Measurements from ENCODE around the gene PRDM4. TPM values are rescaled to one million over a fixed set of nuclear protein-coding genes. Genes with fewer than 3 reads are reported as not detected.

The PRDM4 gene
- polyA plus RNA-seq, 3 donors, result 6.5 to 16.4 (median 7.0) TPM

DNA sequence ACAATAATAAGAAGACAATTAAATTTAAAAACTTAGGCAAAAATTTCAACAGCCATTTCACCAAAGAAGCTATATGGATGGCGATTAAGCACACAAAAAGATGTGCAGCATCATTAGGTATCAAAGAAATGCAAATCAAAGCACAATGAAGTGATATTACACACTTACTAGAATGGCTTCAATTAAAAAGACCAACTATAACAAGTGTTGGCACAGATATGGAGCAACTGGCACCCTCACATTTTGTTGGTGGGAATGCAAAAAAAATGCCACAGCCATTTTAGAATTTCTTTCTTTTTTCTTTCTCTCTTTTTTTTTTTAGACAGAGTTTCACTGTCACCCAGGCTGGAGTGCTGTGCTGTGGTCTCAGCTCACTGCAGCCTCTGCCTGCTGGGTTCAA is 1.9 kb upstream of the PRDM4 start:
- Histone ChIP-seq H3K4me1 (ENCODE audit: control insufficient read depth in 1 of 2, insufficient read depth in 2 of 2, low read length in 2 of 2) (peaks cover 25 to 27% of the 10 kb centered on the region in 2 donors), H3K4me2 (replicated peaks; ENCODE audit: extremely low read depth, low read length, poor library complexity, severe bottlenecking) (no peak overlapping the region), H3K27me3 (ENCODE audit: control insufficient read depth in 2 of 2, insufficient read depth in 2 of 2, low read length in 2 of 2) (no peaks in the 10 kb centered on the region), H2AFZ (ENCODE audit: insufficient read depth, low read depth, low read length, poor library complexity, severe bottlenecking) (no peak overlapping the region), H3K36me3 (replicated peaks in 1 of 2; ENCODE audit: control insufficient read depth in 1 of 2, insufficient read depth in 2 of 2, low read length in 2 of 2) (peaks cover 6 to 9% of the 10 kb centered on the region in 2 donors), H3K9me3 (replicated peaks in 1 of 2; ENCODE audit: control insufficient read depth in 1 of 2, insufficient read depth in 1 of 2, low read length in 2 of 2) (no peaks in the 10 kb centered on the region), H3K4me3 (replicated peaks in 1 of 3; ENCODE audit: low read depth in 2 of 3, low read length in 3 of 3) (no peak overlapping the region), H4K20me1 (ENCODE audit: insufficient read depth, low read length) (peaks cover 17% of the 10 kb centered on the region), H3K79me2 (ENCODE audit: insufficient read depth, low read length) (peaks cover 28% of the 10 kb centered on the region), H3K27ac (ENCODE audit: low read depth in 1 of 2, low read length in 2 of 2) (no peak overlapping the region), H3K9ac (ENCODE audit: insufficient read depth, low read length, poor library complexity, severe bottlenecking) (no peak overlapping the region)
- Mint-ChIP-seq H3K27ac (no peak overlapping the region), H3K36me3 (peaks cover 0 to 3% of the 10 kb centered on the region in 2 donors), H3K9me3 (peaks cover 0 to 7% (median 2%) of the 10 kb centered on the region in 7 donors), H3K27me3 (ENCODE audit: low read depth in 3 of 3) (peaks cover 0 to 9% (median 4%) of the 10 kb centered on the region in 3 donors), H3K4me1 (peaks cover 27% of the 10 kb centered on the region), H3K4me3 (no peak overlapping the region)
- no peak for DNase-seq
- WGBS (ENCODE audit: insufficient coverage), result no CpG with 5 or more reads among the region's 1 CpG
- intact Hi-C loops (cut with micrococcal nuclease), result loop anchor here (5.0 to 10.0 kb wide), 3 partner anchors 76 to 122 kb away; partner anchors contain the start of gene PWP1 (in 2 of the 2)
- TF ChIP-seq, protein P1, sequence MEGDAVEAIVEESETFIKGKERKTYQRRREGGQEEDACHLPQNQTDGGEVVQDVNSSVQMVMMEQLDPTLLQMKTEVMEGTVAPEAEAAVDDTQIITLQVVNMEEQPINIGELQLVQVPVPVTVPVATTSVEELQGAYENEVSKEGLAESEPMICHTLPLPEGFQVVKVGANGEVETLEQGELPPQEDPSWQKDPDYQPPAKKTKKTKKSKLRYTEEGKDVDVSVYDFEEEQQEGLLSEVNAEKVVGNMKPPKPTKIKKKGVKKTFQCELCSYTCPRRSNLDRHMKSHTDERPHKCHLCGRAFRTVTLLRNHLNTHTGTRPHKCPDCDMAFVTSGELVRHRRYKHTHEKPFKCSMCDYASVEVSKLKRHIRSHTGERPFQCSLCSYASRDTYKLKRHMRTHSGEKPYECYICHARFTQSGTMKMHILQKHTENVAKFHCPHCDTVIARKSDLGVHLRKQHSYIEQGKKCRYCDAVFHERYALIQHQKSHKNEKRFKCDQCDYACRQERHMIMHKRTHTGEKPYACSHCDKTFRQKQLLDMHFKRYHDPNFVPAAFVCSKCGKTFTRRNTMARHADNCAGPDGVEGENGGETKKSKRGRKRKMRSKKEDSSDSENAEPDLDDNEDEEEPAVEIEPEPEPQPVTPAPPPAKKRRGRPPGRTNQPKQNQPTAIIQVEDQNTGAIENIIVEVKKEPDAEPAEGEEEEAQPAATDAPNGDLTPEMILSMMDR (IDR thresholded peaks at IDR 0.05), result no peak

DNA sequence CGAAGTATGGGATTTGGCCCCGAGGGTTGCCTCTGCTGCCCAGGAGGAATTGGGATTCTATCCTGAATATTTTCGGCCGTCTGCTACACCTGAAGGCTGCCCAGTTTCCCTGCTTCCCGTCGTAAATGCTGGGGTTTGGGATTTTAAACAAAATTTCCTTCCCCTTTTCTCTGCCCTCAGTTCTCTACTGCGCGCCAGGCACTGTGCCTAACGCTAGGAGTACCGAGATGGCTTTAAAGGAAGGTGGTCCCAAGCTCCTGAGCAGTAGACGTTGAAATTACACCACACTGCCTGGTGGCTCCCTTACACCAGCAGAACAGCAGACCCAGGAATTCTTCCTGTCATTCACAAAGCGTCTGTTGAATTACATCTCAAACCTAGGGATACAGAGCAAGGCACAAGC is 566 bp upstream of the PRDM4 start:
- intact Hi-C loops (cut with micrococcal nuclease), result loop anchor here (5.0 to 10.0 kb wide), 3 partner anchors 74 to 123 kb away; partner anchors contain the start of gene PWP1 (in 2 of the 2)
- Histone ChIP-seq H3K27ac (ENCODE audit: low read depth in 1 of 2, low read length in 2 of 2) (peak overlapping the region in 1 of 2 donors; percentile 60), H4K20me1 (ENCODE audit: insufficient read depth, low read length) (peaks cover 30% of the 10 kb centered on the region), H2AFZ (ENCODE audit: insufficient read depth, low read depth, low read length, poor library complexity, severe bottlenecking) (peak overlapping the region; percentile 77), H3K9ac (ENCODE audit: insufficient read depth, low read length, poor library complexity, severe bottlenecking) (peak overlapping the region; percentile 84), H3K79me2 (ENCODE audit: insufficient read depth, low read length) (peaks cover 35% of the 10 kb centered on the region), H3K4me1 (ENCODE audit: control insufficient read depth in 1 of 2, insufficient read depth in 2 of 2, low read length in 2 of 2) (peaks cover 25 to 27% of the 10 kb centered on the region in 2 donors), H3K4me3 (replicated peaks in 1 of 3; ENCODE audit: low read depth in 2 of 3, low read length in 3 of 3) (peak overlapping the region; percentile 58 to 92 (median 80)), H3K4me2 (replicated peaks; ENCODE audit: extremely low read depth, low read length, poor library complexity, severe bottlenecking) (peak overlapping the region; percentile 94), H3K36me3 (replicated peaks in 1 of 2; ENCODE audit: control insufficient read depth in 1 of 2, insufficient read depth in 2 of 2, low read length in 2 of 2) (peaks cover 14 to 22% of the 10 kb centered on the region in 2 donors), H3K27me3 (ENCODE audit: control insufficient read depth in 2 of 2, insufficient read depth in 2 of 2, low read length in 2 of 2) (no peaks in the 10 kb centered on the region), H3K9me3 (replicated peaks in 1 of 2; ENCODE audit: control insufficient read depth in 1 of 2, insufficient read depth in 1 of 2, low read length in 2 of 2) (no peaks in the 10 kb centered on the region)
- peak overlapping the region; percentile 84 to 92 for H3K4me3 Mint-ChIP-seq
- H3K36me3 Mint-ChIP-seq, result peaks cover 8 to 13% of the 10 kb centered on the region in 2 donors
- H3K4me1 Mint-ChIP-seq, result peaks cover 28% of the 10 kb centered on the region
- peaks cover 0 to 7% (median 2%) of the 10 kb centered on the region in 7 donors for H3K9me3 Mint-ChIP-seq
- TF ChIP-seq, protein P1 (IDR thresholded peaks at IDR 0.05), result no peak
- WGBS (ENCODE audit: insufficient coverage), result 0% methylated on average over 5 of the region's 12 CpGs
- H3K27ac Mint-ChIP-seq, result peak overlapping the region; percentile 23 to 91 (median 78)
- peak in 1 of 3 donors; percentile 17 for DNase-seq
- H3K27me3 Mint-ChIP-seq (ENCODE audit: low read depth in 3 of 3), result peaks cover 0 to 9% (median 4%) of the 10 kb centered on the region in 3 donors

All from CD14-positive monocyte (primary cell).